Measurements from ENCODE around the gene C1orf167.

Gene C1orf167

GRCh38 chr1:11767922-11768704, 6.1 kb downstream of the C1orf167 start:
- no peak for DNase-seq

DNA sequence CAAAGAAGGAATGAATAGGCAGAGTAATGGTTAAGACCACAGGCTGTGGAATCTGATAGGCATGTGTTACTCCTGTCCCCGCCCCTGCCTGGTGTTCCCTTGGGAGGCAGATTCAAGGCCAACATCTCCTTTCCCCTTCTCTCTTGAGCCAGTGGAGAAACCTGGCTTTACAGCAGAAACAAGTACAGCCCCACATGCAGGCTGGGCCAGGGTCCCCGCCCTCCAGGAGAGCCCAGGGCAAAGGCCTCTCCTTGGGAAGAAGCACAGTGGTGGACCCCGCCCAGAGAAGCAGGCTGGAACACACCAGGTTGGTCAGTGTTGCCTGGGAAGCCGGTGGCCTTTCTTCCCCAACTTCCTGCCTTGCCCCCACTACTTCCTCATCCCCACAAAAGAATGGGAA, 6.8 kb downstream of the C1orf167 start:
- no peak for DNase-seq

DNA sequence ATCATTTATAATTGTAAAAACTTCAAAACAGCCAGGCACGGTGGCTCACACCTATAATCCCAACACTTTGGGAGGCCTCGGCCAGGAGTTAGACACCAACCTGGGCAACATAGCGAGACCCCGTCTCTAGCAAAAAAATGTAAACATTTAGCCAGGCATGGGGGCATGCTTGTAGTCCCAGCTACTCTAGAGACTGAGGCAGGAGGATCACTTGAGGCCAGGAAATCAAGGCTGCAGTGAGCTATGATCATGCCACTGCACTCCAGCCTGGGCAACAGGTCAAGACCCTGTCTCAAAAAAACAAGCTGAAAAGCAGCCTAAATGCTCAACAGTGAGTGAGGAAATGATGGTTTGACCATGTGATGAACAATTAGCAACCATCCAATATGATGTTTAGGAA, 7.3 kb downstream of the C1orf167 start:
- no peak for DNase-seq

DNA sequence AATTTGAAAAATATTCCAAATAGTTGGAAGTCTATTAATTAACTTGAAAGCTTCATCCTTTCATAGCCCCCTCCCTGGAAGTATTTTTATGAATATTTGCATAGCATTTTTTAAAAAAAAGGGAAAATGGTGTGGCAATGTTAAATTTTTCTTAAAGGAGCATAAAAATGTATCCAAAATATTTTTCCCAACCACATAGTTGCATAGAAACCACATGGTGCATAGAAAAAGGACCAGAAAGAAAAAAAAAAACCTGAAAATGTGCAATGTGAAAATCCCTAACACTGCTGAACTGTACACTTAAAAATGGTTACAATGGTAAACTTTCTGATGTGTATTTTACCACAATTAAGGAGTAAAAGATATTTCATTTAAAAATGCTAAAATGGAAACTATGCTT, 8.0 kb downstream of the C1orf167 start:
- DNase-seq, result no peak

DNA sequence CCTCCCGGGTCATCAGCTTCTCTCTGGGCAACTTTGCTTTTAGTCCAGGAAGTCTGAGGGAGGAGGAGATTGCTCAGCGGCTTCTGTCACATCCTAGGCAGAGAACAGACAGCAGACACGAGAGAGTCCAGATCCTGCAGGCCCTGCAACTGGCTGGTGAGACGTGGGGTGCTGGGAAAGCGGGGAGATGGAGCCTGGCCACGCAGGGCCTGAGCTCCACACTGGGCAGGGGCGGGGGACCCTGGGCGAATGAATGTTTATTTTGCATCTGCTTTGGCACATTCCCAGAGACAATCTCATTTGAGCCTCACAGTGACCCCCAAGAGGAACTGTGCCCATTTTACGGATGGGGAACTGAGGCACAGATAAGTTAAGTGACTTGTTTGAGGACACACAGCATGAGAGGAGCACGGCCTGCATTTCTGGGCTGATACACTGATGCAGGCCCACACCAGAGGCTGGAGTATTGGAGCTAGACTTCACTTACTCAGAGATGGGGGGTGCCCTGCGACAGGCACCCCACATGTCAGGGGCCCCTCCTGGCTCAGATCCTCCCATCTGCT, 9.6 kb downstream of the C1orf167 start:
- no peak for DNase-seq

DNA sequence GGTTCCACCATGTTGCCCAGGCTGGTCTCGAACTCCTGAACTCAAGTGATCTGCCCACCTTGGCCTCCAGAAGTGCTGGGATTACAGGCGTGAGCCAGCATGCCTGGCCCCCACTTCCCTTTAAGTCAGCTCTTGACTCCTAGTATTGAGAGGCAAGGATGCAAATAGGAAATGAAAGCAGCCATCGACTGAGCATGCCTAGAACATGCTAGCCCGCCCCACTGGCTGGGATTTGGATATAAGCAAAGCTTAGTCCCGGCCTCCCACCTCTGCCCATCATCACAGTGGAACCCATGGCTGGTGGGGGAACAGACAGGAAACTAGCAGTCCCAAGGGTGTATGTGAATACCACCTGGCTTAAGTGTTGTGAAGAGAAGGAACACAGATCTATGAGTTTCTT, 10.5 kb downstream of the C1orf167 start:
- DNase-seq, result no peak

DNA sequence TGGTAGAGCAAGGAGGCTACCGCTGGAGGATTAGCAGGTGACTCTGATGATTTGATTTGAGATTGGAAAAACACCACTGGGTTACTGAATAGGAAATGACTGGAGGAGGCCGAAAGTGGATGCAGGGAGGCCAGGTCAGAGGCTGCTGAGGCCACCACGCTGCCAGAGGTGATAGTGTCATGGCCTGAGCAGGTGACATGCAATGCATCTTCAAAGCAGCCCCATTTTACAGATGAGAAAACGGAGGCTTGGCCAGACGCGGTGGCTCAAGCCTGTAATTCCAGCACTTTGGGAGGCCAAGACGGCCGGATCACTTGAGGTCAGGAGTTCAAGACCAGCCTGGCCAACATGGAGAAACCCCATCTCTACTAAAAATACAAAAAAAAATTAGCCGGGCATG, 12.8 kb downstream of the C1orf167 start:
- no peak for DNase-seq

GRCh38 chr1:11777658-11778322, 15.8 kb downstream of the C1orf167 start:
- no peak for DNase-seq

- no peak for DNase-seq
These were observed 16.3 kb downstream of the C1orf167 start for GRCh38 chr1:11778336-11778735.

DNA sequence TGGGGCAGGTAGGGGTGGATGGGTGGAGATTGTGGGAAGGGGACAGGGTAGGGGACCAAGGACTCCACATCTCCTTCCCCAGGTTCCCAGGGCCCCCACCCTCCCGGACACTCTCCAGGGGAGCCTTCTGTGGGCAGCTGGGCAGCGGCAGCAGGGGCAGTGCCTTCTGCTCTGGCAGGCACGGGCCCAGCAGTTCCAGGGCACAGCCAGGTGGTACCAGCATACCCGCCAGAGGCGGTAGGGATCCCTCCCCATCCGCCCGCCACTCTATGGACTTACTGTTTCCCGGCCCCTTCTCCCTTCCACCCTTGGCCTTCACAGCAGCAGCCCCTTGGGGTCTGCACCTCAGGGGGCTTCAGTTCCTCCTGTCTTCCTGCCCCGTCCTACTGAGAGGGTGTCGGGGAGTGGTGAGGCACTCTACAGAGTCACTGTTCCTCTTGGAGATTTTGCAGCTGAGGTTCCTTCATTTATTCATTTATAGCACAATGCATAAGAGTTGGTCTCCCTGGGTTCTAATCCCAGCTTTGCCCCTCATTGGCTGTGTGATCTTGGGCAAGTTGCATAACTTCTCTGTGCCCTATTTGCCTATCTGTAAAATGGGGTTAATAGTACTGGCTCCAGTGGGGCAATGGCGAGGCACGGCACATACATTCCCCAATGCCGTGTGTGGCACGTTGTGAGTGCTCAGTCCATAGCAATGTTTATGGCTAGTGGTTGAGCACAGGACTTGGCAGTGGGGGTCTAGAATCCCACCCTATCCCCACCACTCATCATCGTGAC, 17.0 kb downstream of the C1orf167 start:
- no peak for DNase-seq

DNA sequence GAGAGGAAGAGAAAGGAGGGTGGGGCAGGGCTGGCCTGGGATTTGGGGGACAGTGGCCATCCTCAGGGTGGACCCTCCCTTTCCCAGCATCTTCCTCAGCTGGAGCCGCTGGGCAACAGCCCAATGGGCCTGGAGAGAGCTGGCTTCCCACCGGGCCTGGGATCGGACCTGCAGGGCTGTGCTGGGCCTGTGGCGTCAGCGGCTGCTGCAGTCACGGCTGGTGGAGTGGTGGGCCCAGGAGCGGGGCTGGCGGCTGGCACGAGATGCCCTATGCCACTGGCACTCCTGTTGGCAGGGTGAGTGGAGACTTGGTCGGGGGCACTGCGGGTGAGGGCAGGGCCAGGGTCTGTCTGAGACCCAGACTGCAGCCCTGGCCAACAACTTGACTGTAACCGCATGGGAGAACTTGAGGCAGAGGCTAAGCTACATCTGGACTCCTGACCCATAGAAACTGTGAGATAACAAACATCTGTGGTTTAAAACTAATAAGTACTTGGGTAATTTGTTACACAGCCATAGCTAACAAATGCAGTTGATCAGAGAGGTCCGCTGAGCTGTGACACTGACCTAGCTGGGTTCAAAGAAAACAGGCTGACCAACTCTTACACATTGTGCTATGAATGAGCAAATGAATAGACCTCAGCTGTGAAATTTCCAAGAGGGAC, 17.9 kb downstream of the C1orf167 start:
- no peak for DNase-seq

- DNase-seq, result no peak
These were observed 18.6 kb downstream of the C1orf167 start for GRCh38 chr1:11780380-11781147.

GRCh38 chr1:11781297-11781696, 19.3 kb downstream of the C1orf167 start:
- DNase-seq, result no peak

DNA sequence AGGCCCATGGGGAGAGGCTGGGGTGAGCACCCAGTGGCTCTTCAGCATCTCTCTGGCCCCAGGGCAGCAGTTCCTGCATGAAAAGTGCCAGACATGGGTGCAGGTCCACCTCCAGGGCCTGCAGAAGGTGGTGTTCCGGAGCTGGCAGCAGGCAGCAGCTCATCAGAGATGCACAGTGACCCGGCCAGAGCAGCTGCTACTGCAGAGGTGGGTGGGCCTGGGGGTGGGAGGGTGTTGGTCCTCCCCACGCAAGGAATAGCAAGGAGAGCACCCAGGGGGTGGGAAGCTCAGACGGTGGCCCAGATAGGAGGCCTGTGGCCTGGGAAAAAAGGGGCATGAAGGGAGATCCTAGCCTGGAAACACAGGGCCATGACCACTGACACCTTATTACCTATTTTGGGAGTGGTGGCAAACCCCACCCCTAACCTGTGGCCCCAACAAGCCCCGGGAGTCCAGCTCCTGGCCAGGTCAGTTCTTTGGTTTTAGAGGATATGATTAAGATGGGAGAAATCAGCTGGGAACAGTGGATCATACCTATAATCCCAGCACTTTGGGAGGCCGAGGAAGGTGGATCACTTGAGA, 20.2 kb downstream of the C1orf167 start:
- no peak for DNase-seq

GRCh38 chr1:11783556-11783955, 21.6 kb downstream of the C1orf167 start:
- no peak for DNase-seq

DNA sequence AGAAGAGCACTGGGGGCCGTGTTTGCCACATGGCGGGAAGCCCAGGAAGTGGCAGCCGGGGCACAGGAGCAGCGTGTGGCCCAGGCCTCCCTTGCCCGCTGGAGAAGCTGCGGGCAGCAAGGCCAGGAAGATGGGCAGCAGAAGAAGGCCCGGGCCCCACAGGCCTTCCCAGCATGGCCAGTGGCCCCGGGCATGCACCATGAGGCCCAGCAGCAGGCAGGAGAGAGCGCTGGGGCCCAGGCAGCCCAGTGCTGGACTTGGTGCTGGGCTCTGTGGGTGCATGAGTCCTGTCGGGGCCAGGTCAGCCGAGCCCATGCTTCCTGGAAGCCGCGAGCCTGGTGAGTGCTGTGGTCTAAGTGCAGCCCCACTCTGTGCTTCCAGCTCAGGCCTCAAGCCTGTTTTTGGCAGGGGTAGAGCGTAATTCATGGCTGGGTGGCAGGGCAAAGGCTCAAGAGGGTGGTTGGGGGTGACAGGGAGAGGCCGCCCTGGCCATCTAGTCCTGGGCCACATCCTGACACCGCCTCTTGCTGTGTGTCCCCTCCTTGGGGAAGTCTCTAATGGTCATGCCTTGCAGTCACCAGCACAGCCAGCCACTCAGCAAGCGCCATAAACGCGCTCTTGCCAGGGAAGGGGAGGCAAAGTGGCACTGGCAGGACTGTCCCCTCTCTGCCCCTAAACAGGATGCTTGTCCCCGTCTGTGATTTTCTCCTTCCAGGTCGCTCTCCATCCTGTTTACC, 22.4 kb downstream of the C1orf167 start:
- no peak for DNase-seq

DNA sequence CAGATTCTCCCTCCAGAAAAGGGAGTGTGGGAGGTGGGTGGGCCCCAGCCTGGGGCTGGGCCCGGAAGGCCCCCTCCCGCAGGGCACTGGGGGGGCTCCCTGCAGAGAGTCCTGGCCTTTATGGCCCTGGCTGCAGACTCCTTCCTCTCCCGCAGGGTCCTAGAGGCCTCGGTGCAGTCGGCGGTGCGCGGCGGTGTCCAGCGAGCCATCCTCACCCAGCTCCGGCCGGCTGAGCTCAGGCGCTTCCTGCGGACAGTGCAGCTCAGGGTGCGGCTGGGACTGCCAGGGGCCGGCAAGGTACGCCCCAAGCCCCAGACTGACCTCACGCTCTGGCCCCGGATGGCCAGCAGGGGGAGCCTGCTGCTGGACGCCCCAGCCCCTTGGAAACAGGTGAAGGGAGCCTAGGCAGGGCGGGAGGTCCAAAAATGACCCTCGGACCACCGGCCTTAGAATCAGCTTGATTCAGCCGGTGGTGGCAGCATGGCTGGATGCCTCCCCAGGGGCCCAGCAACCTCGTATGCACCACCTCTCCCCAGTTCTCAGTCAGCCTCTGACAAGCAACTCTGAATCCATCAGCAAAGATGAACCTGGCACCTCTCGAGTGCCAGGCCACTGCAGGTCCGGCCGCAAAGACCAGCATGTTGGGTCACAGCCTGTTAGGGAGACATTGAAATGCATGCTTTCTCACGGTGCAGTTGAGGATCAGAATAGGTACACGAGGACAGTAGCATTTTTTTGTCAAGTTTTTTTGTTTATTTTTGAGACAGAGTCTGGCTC, 23.2 kb downstream of the C1orf167 start:
- DNase-seq, result no peak

DNA sequence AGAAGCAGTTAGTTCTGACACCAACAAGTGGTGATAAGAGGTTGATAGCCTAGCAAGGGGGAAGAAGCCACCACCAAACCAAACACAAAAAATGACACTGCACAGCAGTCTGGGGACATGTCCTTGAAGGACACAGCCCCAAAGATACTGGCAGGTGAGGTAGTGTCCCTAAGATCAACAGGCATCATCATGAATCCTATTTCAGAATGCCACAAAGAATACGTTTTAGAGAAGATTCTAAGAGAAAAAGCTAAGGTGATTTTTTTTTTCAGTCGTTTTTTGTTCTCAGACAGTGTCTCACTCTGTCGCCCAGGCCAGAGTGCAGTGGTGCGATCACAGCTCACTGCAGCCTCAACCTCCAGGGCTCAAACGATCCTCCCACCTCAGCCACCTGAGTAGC, 24.2 kb downstream of the C1orf167 start:
- DNase-seq, result no peak

GRCh38 chr1:11787251-11787803, 25.3 kb downstream of the C1orf167 start:
- no peak for DNase-seq
